Measurements from ENCODE around the gene BEST4.

GRCh38 chr1:44819196-44819607 is 31.2 kb upstream of the BEST4 start:
- no peak for TF ChIP-seq POLR2AphosphoS5 (IDR thresholded peaks at IDR 0.05; ENCODE audit: insufficient read depth, low read depth, low read length)
- TF ChIP-seq POLR2A (IDR thresholded peaks at IDR 0.05; ENCODE audit: low read depth, low read length): no peak
- no peak for TF ChIP-seq CTCF (IDR thresholded peaks at IDR 0.05; ENCODE audit: extremely low read depth in 1 of 2, insufficient read depth in 1 of 2, low read depth in 1 of 2, low read length in 2 of 2)
- TF ChIP-seq EZH2 (IDR thresholded peaks at IDR 0.05; ENCODE audit: borderline replicate concordance, low read depth, low read length, severe bottlenecking): no peak
- TF ChIP-seq MAX (IDR thresholded peaks at IDR 0.05; ENCODE audit: insufficient read depth, insufficient read length): no peak
- no peak for TF ChIP-seq JUN (IDR thresholded peaks at IDR 0.05; ENCODE audit: borderline replicate concordance, insufficient read depth, insufficient read length, low read depth)

Data from endothelial cell of umbilical vein (primary cell).